HG03066 (cell line): ENCODE results near the gene ERFE.

Source experiments
- ATAC-seq: cut with Tn5 transposase; IDR thresholded peaks from one replicate; pipeline ENCODE4 v1.9.1; 2021; ENCODE audit warnings: low read depth; ENCODE audit not compliant: unreplicated experiment

The ERFE gene

GRCh38 chr2:238155051-238155760 is 3.6 kb upstream of the ERFE start:
- no peak for ATAC-seq

GRCh38 chr2:238155761-238156694 is 2.7 kb upstream of the ERFE start:
- ATAC-seq = no peak

DNA sequence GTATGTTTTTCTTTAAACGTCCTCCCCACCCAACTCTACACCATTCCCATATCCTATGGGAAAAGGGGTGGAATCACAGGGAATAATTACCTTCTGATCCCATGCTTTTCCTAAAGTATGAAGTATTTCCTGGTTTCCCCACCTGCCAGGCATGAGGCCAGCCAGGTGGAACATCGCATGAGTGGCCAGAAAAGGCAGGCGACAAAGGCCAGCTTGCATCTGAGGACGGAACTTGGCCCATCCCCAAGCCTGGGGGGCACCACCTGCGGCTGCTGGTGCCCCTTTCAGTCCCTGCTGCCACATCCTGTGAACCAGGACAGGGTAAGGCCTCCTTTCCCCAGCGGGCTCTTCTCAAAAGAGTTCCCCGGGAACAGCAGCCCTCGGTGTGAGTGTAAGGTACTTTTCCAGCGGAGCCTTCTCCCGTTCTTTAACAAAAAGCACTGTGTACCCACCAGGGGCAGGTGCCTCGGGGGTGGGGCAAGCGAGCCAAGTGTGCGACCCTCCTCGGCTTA is 1.2 kb upstream of the ERFE start:
- no peak for ATAC-seq

DNA sequence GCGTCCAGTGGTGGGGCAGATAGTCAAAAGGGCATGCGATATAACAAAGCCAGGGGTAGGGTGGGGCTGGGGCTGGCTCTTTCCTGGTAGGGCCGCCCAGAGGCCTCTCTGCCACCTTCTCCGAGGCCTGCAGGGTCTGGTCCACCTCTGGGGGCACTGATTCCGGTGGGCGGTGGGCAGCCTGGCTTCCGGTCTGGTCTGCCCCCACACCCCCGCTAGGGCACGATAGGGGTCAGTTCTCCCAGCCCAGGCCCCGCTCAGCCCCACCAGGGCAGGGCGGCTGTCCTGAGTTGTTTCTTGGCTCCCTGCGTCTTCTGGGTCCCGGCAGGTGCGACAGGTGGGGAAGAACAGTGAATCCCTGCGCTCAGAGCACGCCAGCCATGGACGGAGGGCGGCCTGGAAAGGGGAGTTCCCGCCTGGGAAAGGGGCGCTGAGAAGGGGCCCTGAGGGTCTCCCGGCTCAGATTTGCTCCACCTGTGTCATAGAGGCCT is 707 bp upstream of the ERFE start:
- no peak for ATAC-seq

- ATAC-seq = no peak
These were observed 335 bp downstream of the ERFE start for GRCh38 chr2:238159071-238159539.

DNA sequence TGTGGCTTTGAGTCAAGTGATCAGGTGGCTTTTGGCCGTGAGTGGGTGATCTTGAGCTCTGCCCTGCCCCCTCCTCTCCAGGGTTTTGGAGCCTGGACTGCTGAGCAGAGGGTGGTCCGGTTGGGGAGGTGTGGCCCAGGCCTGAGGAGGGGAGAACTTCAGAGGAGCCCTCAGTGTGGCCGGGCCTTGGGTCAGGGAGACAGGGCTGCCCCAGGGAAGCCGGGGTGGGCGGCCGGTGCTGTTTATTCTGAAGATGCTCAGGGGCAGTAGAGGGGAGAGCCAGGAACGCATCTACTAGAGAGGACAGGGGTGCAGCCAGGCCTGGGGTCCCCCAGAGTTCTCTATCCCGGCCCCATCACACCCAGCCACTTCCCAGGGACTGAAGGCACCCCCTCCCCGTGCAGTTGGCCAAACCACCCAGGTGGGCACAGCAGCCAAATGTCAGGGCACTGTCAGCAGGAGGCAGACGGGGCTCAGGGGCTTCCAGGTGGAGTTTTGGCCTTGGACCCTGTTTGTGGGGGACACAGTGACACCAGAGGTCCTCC is 963 bp downstream of the ERFE start:
- no peak for ATAC-seq

DNA sequence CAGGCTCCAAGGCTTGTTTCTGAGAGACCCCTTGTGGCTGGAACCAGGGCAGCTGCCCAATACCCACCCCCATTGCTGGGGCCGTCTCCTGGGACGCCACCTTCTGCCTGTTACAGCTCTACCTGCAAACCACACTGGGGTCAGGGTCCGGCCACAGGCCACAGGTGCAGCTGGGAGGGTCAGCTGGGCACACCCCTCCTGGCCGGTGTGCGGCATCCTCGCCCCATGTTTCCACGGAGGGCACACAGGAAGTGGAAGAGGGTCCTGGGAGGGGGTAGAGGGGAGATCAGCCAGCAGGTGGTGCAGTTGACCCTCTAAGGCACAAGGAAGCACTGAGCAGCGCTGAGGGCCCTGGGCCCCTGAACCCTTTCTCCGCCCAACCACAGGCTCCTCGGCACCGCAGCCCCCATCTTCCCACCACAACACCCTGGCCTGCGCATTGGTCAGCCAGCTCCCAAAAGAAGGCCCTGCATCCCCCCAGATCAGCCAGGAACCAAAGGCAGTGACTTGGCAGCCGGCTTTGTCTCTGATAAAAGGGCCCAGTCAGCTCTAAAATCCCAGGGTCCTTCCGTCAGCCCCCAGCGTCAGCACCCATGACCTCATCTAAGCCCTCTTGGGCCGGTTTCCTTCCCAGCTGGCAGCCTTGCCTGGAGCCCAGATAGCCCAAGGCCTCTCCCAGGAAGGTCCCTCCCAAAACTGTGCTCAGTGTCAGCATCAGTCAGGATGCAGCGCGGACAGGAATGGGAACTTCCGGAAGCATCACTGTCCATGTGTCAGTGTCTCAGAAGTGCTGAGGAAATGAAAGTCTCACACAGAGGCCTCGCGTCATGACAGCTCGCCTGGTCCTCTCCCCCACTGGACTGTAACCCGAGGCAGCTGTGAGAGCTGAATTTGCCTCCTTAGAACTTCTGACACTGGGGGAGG is 1.7 kb downstream of the ERFE start:
- ATAC-seq = no peak

GRCh38 chr2:238161291-238162051 is 2.7 kb downstream of the ERFE start:
- no peak for ATAC-seq

- no peak for ATAC-seq
These were observed 3.6 kb downstream of the ERFE start for GRCh38 chr2:238162251-238162845.

GRCh38 chr2:238162846-238163441 is 4.2 kb downstream of the ERFE start:
- ATAC-seq = no peak

DNA sequence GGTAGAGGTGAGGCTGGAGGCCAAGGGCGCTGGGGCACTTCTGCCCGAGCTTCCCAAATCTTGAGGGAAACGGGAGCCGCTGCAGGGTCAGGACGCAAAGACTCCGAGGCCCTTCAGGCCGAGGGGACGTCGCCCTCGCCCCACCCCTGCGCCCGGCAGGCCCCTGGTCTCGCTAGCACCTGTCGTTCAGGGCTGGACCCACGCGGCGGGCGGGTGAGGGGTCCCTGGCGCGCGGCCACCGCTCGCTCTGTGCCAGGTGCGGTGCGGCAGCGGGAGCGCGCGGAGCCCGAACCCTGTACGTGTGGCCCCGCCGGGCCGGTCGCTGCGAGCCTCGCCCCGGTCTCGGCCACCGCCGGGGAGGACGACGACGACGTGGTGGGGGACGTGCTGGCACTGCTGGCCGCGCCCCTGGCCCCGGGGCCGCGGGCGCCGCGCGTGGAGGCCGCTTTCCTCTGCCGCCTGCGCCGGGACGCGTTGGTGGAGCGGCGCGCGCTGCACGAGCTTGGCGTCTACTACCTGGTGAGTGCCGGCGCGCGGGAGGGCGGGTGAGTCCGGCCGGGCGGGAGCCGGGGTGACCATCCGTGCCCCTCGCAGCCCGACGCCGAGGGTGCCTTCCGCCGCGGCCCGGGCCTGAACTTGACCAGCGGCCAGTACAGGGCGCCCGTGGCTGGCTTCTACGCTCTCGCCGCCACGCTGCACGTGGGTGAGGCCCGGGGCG is 4.9 kb downstream of the ERFE start:
- ATAC-seq = no peak

DNA sequence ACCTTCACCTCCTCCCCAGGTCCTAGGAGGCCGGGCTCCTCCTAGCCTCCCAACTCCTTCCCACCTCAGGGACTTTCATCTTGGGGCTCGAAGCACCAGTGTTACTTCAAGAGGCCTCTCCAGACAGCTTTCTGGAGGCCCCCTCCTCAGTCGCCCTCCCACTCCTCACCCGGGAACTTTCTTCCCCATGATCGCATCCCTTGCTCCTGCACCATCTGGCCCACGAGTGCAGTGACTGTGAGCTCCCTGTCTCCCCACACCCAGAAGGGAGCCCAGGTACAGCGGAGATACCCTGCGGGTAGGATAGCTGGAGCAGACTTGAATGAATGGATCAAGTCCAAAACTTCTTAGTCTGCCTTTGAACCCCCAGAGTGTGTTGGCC is 6.1 kb downstream of the ERFE start:
- ATAC-seq = no peak

DNA sequence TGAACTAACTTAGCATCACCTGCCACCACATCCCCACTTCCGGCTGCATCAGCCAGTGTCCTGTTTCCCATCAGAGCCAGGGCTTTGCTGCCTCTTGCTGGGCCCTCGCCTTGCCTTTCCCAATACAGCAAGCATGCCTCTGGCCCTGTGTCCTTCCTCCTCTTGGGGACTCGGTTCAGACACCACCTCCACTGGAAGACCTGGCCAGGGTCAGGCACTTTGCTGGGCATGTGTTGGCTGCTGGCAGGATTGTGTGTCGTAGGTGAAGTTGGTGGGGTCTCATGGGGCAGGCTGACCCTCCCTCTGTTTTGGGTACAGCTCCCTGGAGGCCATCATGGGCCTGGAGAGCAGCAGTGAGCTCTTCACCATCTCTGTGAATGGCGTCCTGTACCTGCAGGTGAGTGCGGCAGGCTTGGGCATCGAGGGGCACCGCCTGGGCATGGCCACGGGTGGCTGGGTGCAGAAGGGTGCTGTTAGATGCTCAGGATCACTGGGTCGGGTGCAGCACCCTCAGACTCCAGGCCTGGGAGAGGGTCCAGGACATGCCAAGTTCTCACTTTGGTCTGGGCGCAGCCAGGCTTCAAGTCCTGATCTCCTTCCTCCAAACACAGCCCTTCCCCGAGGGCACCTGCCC is 6.6 kb downstream of the ERFE start:
- ATAC-seq = no peak

DNA sequence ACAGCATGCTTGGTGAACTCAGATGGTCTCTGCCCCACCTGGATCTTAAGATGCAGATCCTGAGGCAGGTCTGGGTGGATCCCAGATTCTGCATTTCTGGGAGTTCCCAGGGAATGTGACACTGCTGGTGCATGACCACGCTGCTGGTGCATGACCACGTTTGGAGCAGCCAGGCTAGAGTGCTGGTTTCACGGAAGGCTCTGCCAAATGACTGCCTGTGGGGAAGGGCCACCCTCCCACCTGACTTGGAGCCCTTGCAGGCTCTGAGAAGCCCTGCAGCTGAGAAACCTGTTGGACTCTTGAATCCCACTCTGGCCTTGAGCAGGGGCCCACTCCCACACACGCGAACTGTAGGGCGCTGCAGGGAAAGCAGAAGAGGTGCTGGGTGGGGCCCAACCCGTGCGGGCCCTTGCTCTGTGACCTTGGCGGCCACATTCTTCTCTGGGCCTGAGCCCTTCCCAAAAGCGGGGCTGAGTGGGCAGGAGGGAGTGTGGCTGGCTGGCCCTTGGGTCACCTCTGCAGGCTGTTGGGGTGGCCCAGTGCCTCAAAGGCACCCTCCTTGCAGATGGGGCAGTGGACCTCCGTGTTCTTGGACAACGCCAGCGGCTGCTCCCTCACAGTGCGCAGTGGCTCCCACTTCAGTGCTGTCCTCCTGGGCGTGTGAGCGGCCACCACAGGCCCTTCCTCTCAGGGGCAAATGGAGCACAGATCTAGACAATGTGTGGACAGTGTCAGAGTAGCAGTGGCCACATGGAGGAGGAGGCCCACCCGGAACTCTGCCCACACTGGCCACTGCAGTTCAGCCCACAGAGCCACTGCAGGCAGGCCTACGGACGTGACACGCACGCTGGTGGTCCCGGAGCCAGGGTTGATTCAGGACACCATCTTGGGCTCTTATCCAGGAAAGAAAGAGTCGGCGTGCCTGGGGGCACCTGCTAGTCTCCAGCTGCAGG is 7.9 kb downstream of the ERFE start:
- ATAC-seq = no peak

- no peak for ATAC-seq
These were observed 8.6 kb downstream of the ERFE start for GRCh38 chr2:238167344-238167715.

DNA sequence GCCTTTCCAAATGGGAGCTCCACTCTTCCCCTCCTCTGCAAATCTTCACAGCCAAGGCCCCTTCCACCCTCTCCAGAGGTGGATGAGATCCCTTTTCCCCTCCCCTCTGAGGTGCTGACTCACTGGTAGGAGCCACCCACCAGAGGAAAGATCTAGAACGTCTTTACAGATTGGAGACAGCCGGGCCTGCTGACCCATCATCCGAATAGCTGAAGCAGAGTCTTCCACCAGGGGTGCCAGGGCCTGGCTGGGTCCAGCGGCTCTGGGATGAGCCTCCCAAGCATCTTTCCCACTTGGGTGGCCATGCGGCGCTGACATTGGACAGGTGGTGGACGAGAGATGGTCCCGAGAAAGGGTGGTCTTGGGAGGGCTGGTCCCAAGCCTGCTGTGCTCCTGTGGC is 9.0 kb downstream of the ERFE start:
- no peak for ATAC-seq
